Right atrium auricular region (tissue), 2 donors: Measurements from ENCODE around the gene CDC40. TPM values are rescaled to one million over a fixed set of nuclear protein-coding genes. Genes with fewer than 3 reads are reported as not detected.
"Not testable (repeated sequence)": the region's sequence is repeated elsewhere in the genome, so short reads cannot be mapped to it uniquely, and the experiment has no call there.

Experiments used
- DNase-seq: peaks from one replicate; pipeline ENCODE4 v3.0.0-alpha.2; 2019; ENCODE audit warnings: low spot score
- H3K27ac ChIP-seq, 2 donors: fragments of 200-600 bp; sonication (generic); 1 replicate in 1 of 2; 2 replicates in 1 of 2; pipeline ENCODE4 v1.5.1; 2016 to 2019
- H3K27me3 ChIP-seq, 2 donors: fragments of 200-600 bp; sonication (generic); one replicate each; pipeline versions ENCODE4 v1.5.1 to v1.6.0; 2017 to 2019
- H3K36me3 ChIP-seq: fragments of 200-600 bp; sonication (generic); one replicate; pipeline ENCODE4 v1.5.1; 2016
- H3K4me1 ChIP-seq, 2 donors: fragments of 200-600 bp; sonication (generic); one replicate each; pipeline versions ENCODE4 v1.5.1 to v1.6.0; 2017 to 2019
- H3K4me3 ChIP-seq, 2 donors: fragments of 200-600 bp; sonication (generic); 1 replicate in 1 of 2; 2 replicates in 1 of 2; pipeline ENCODE4 v1.5.1; 2017 to 2019; ENCODE audit warnings: mild to moderate bottlenecking in 1 of 2, moderate library complexity in 1 of 2
- H3K9me3 ChIP-seq, 2 donors: fragments of 200-600 bp; sonication (generic); one replicate each; pipeline ENCODE4 v1.5.1; 2019
- CTCF ChIP-seq, 2 donors: fragments of 200-600 bp; sonication (generic); IDR thresholded peaks; one replicate each; pipeline ENCODE4 v1.5.1; 2019; ENCODE audit warnings: antibody characterized with exemption in 2 of 2
- total RNA-seq, 2 donors: library from RNA; depleted of rRNA; stranded (reverse); fragments of >200 nt; gene quantifications; one replicate each; pipeline ENCODE4 v1.1.0, GENCODE V29; 2016

The CDC40 gene
- total RNA-seq, 2 donors from 2014 or later: 9.9 to 10.1 TPM

DNA sequence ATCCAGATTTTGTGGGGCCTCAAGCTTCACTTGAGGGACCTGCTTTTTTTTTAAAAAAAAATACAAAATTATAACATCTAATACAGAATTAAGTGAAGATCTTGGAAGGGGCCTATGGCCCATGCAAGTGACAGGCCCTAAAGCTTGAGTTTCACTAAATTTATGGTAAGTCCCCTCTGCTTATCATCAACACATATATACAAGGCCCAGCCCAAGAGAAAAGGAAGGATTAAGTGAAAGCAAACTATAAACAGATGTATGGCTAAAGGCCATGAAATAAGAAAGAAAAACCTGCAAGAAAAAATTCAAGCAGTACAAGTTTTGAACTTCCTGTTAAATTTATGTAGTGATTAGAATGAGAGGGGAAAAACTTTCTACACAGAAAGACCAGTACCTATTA lies 86.8 kb downstream of the CDC40 start:
- Histone ChIP-seq H3K36me3 (no peaks in the 10 kb centered on the region), H3K4me3 (no peak overlapping the region), H3K9me3 (no peaks in the 10 kb centered on the region), H3K27me3 (no peaks in the 10 kb centered on the region), H3K4me1 (no peaks in the 10 kb centered on the region), H3K27ac (no peak overlapping the region)
- no peak for DNase-seq
- TF ChIP-seq CTCF (IDR thresholded peaks at IDR 0.05): no peak

- TF ChIP-seq CTCF (IDR thresholded peaks at IDR 0.05): no peak
- no peak overlapping the region for H3K27ac ChIP-seq
- no peaks in the 10 kb centered on the region for H3K9me3 ChIP-seq
- no peaks in the 10 kb centered on the region for H3K27me3 ChIP-seq
- H3K4me1 ChIP-seq: no peaks in the 10 kb centered on the region
- no peaks in the 10 kb centered on the region for H3K36me3 ChIP-seq
- no peak for DNase-seq
- no peak overlapping the region for H3K4me3 ChIP-seq
Measured at GRCh38 chr6:110269623-110270022, 89.4 kb downstream of the CDC40 start.

- no peak overlapping the region for H3K27ac ChIP-seq
- H3K9me3 ChIP-seq: no peaks in the 10 kb centered on the region
- no peaks in the 10 kb centered on the region for H3K4me1 ChIP-seq
- no peak for TF ChIP-seq CTCF (IDR thresholded peaks at IDR 0.05)
- DNase-seq: no peak
- no peaks in the 10 kb centered on the region for H3K36me3 ChIP-seq
- H3K27me3 ChIP-seq: no peaks in the 10 kb centered on the region
- H3K4me3 ChIP-seq: no peak overlapping the region
Measured at GRCh38 chr6:110270165-110270564, 89.9 kb downstream of the CDC40 start.

- Histone ChIP-seq H3K36me3 (no peaks in the 10 kb centered on the region), H3K4me1 (no peaks in the 10 kb centered on the region), H3K27ac (no peak overlapping the region), H3K27me3 (no peaks in the 10 kb centered on the region), H3K4me3 (no peak overlapping the region), H3K9me3 (no peaks in the 10 kb centered on the region)
- no peak for TF ChIP-seq CTCF (IDR thresholded peaks at IDR 0.05)
- DNase-seq: no peak
Measured at GRCh38 chr6:110271732-110272022, 91.5 kb downstream of the CDC40 start.

DNA sequence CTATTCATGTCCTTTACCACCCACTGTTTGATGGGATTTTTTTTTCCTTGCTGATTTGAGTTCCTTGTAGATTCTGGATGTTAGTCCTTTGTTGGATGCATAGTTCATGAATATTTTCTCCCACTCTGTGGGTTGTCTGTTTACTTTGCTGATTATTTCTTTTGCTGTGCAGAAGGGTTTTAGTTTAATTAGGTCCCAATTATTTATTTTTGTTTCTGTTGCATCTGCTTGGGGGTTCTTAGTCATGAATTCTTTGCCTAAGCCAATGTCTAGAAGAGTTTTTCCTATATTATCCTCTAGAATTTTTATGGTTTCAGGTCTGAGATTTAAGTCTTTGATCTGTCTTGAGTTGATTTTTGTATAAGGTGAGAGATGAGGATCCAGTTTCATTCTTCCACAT lies 92.6 kb downstream of the CDC40 start:
- DNase-seq, H3K36me3 ChIP-seq, H3K4me1 ChIP-seq, H3K4me3 ChIP-seq, H3K9me3 ChIP-seq, H3K27me3 ChIP-seq, H3K27ac ChIP-seq: not testable (repeated sequence)

- H3K4me1 ChIP-seq: no peaks in the 10 kb centered on the region
- H3K4me3 ChIP-seq: no peak overlapping the region
- no peak for DNase-seq
Measured at GRCh38 chr6:110277100-110277665, 97.0 kb downstream of the CDC40 start.

More at GRCh38 chr6:110277100-110277665, 97.0 kb downstream of the CDC40 start:
- TF ChIP-seq CTCF (IDR thresholded peaks at IDR 0.05): no peak
- Histone ChIP-seq H3K27me3 (no peaks in the 10 kb centered on the region), H3K9me3 (no peaks in the 10 kb centered on the region), H3K36me3 (no peaks in the 10 kb centered on the region), H3K27ac (no peak overlapping the region)

Other genes with a start within 250 kb of the CDC40 start
- gene GPR6, start 202.1 kb upstream of the CDC40 start, total RNA-seq: not detected
- gene WASF1, start 757 bp upstream of the CDC40 start, total RNA-seq: 1 to 10 TPM; 3.5 to 4.8 TPM
- 1 to 10 TPM; 1.2 to 1.5 TPM for gene METTL24, start 177.9 kb downstream of the CDC40 start, total RNA-seq
- gene DDO, start 235.1 kb downstream of the CDC40 start, total RNA-seq: 10 to 100 TPM in 1 of 2 donors, 1 to 10 TPM in 1; 4.4 to 13.7 TPM